Colonic mucosa (tissue), 4 donors: ENCODE data around the gene ERN1. TPM values are rescaled to one million over a fixed set of nuclear protein-coding genes. Genes with fewer than 3 reads are reported as not detected.
A peak's percentile ranks its signal among the peaks of the same experiment; 100 is the strongest.

Source experiments
- DNase-seq: peaks from one replicate; pipeline ENCODE4 v3.0.0-alpha.2; 2020
- H3K27ac ChIP-seq: fragments of 200-600 bp; one replicate; pipeline ENCODE4 v1.8.0; 2021
- H3K27me3 ChIP-seq: fragments of 200-600 bp; one replicate; pipeline ENCODE4 v1.8.0; 2021
- H3K36me3 ChIP-seq: fragments of 200-600 bp; one replicate; pipeline ENCODE4 v1.8.0; 2021
- H3K4me1 ChIP-seq: fragments of 200-600 bp; one replicate; pipeline ENCODE4 v1.8.0; 2021; ENCODE audit warnings: mild to moderate bottlenecking
- H3K4me3 ChIP-seq: fragments of 200-600 bp; one replicate; pipeline ENCODE4 v1.8.0; 2021
- H3K9ac ChIP-seq, 2 donors: one replicate each; pipeline ENCODE4 v1.7.0; 2013; ENCODE audit warnings: control low read depth in 2 of 2, low read depth in 2 of 2, low read length in 2 of 2
- H3K9me3 ChIP-seq: fragments of 200-600 bp; one replicate; pipeline ENCODE4 v1.8.0; 2021
- CTCF ChIP-seq: fragments of 200-600 bp; IDR thresholded peaks from one replicate; pipeline ENCODE4 v1.8.0; 2022; ENCODE audit warnings: antibody characterized with exemption, mild to moderate bottlenecking
- intact Hi-C: fragments of 100-400 bp; cut with DNase I; formaldehyde crosslinking; loops from one replicate; pipeline ENCODE4 v1.14.1; 2022
- total RNA-seq, 2 donors: library from RNA; stranded (reverse); fragmentation: NEBNext Ultra II Directional in 1 of 2; extraction: Animal tissue kit (Norgen Biotek cat#: 25700) in 1 of 2; gene quantifications; one replicate each; pipeline ENCODE4 v1.2.1, GENCODE V29; 2021
- donor health status: healthy.
- donor health status: DM: no; HTN: no; CAD: no.
- donor health status: DM: no; HTN: no; CAD: no.

ERN1 gene
- total RNA-seq, 2 donors from 2014 or later, result 19.2 to 19.6 TPM

GRCh38 chr17:64016974-64017373 is 113.0 kb downstream of the ERN1 start:
- no peaks in the 10 kb centered on the region for H3K27me3 ChIP-seq
- no peaks in the 10 kb centered on the region for H3K9me3 ChIP-seq
- intact Hi-C loops, result no loop called here
- no peak for DNase-seq
- no peak for TF ChIP-seq CTCF
- no peak overlapping the region for H3K4me3 ChIP-seq
- H3K27ac ChIP-seq, result no peak overlapping the region
- H3K36me3 ChIP-seq, result no peaks in the 10 kb centered on the region
- no peaks in the 10 kb centered on the region for H3K4me1 ChIP-seq
- H3K9ac ChIP-seq, result no peak overlapping the region

DNA sequence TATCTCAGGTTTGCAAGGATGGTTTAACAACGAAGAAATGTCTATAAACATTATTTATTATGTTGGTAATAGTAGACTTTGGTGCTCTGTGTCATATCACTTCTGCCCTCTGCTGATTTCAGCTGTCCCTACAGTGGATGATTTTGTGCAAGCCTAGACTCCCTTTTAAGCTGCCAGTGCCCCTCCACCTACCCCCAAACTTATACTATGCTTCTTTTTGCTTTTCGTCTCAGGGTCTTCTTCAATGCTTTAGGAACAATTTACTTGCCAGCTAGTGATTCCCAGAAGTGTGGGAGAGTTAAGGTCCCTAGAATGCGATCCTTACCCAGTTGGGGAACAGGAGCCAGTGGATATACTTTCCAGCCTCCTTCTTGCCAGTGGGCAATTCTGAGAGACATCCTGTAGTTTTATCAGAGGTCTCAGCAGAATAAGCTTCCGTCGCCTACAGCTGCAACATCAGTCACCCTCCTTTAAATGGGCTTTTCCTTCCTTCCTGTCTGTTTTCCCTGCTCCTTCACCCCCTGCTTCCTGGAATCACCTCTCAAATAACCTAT is 113.6 kb downstream of the ERN1 start:
- Histone ChIP-seq H3K9ac (peak overlapping the region in 1 of 2 donors; percentile 3), H3K27ac (no peak overlapping the region), H3K9me3 (no peaks in the 10 kb centered on the region), H3K4me3 (no peak overlapping the region), H3K27me3 (no peaks in the 10 kb centered on the region), H3K4me1 (no peaks in the 10 kb centered on the region), H3K36me3 (no peaks in the 10 kb centered on the region)
- DNase-seq, result peak; percentile 16
- TF ChIP-seq CTCF, result no peak
- intact Hi-C loops, result no loop called here

DNA sequence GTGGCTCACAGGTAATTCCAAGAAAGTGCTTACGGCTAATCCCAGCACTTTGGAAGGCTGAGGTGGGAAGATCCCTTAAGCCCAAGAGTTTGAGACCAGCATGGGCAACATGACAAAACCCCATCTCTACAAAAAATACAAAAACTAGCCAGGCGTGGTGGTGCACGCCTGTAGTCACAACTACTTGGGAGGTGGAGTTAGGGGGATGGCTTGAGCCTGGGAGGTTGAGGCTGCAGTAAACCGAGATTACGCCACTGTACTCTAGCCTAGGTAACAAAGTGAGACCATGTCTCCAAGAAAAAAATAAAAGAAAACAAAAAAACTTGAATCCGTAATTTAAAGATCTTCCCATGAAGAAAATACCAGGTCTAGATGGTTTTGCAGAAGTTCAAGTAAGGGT is 114.5 kb downstream of the ERN1 start:
- no peak overlapping the region for H3K4me3 ChIP-seq
- H3K27me3 ChIP-seq, result no peaks in the 10 kb centered on the region
- no peaks in the 10 kb centered on the region for H3K36me3 ChIP-seq
- H3K27ac ChIP-seq, result no peak overlapping the region
- H3K9ac ChIP-seq, result no peak overlapping the region
- no peaks in the 10 kb centered on the region for H3K9me3 ChIP-seq
- intact Hi-C loops, result no loop called here
- H3K4me1 ChIP-seq, result no peaks in the 10 kb centered on the region
- peak; percentile 7 for DNase-seq
- TF ChIP-seq CTCF, result no peak

GRCh38 chr17:64009571-64010402 is 120.2 kb downstream of the ERN1 start:
- intact Hi-C loops, result no loop called here
- no peak overlapping the region for H3K4me3 ChIP-seq
- peak; percentile 15 for DNase-seq
- H3K4me1 ChIP-seq, result peaks cover 3% of the 10 kb centered on the region
- H3K9me3 ChIP-seq, result no peaks in the 10 kb centered on the region
- no peak overlapping the region for H3K9ac ChIP-seq
- H3K27me3 ChIP-seq, result no peaks in the 10 kb centered on the region
- H3K27ac ChIP-seq, result no peak overlapping the region
- H3K36me3 ChIP-seq, result no peaks in the 10 kb centered on the region
- TF ChIP-seq CTCF, result no peak

DNA sequence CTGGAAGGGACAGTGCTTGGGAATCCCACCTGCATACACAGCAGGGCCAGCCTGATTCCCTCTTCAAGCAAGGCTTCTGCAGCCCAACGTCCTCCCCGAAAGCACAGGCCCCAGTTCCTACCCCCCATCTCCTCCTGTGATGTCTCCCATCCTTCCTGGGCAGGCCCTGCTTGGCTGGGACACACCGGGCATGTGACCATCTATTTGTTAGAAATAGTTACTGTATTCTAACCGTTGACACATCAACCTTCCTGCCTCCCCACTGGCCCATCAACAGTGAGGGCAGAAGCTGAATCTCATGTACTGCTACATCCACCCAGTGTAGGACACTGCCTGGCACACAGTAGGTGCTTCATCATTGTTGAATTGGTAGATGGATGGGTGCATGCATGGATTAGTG is 121.1 kb downstream of the ERN1 start:
- no peak for TF ChIP-seq CTCF
- no peaks in the 10 kb centered on the region for H3K36me3 ChIP-seq
- DNase-seq, result peak; percentile 15
- intact Hi-C loops, result no loop called here
- no peaks in the 10 kb centered on the region for H3K27me3 ChIP-seq
- H3K9me3 ChIP-seq, result no peaks in the 10 kb centered on the region
- peaks cover 3% of the 10 kb centered on the region for H3K4me1 ChIP-seq
- no peak overlapping the region for H3K9ac ChIP-seq
- no peak overlapping the region for H3K27ac ChIP-seq
- no peak overlapping the region for H3K4me3 ChIP-seq
